ENCODE results near the gene ATP5F1B. TPM values are rescaled to one million over a fixed set of nuclear protein-coding genes. Genes with fewer than 3 reads are reported as not detected.

ATP5F1B gene
- total and polyA plus RNA-seq, 9 of the 15 experiments (the other 6 are each of a cell fraction or from before 2014, with no cell fraction given) = 908 to 3,125 (median 1,482) TPM

DNA sequence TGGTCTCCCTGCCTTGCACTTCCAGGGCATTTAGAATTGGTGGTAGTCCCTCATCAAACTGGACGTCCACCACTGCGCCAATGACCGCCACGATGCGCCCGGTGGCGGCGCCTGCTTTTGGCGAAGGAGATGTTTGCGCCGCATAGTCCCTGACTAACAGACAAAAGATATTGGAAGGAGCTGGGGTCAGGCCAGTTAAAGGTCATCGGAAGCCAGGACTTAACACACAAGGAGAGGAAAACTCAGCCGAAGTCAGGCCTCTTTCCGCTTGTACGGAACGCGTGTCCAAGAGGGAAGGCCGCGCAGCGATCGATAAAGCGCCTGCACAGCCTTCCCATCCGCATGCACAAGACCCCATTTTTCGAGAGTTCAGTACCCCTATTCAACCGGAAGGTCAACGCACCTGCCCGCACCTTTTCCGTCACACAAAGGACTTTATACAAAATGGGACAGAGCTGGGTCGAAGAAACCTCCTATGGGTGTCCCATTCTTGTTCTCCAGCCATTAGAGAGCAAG lies 525 bp downstream of the ATP5F1B start (continued):
- TF ChIP-seq ZNF217 (CRISPR knock-in tag; IDR thresholded peaks at IDR 0.05) (no peak), SAFB2 (IDR thresholded peaks at IDR 0.05; ENCODE audit: borderline replicate concordance, low read depth, low read length, severe bottlenecking) (no peak), NCOA6 (IDR thresholded peaks at IDR 0.05) (no peak), MAFF (IDR thresholded peaks at IDR 0.05; ENCODE audit: low read length) (no peak), HMBOX1 (IDR thresholded peaks at IDR 0.05) (no peak), GTF2E2 (tag; IDR thresholded peaks at IDR 0.05) (no peak; the same call in 1 of the 2 replicates), XRCC5 (IDR thresholded peaks at IDR 0.05; ENCODE audit: low read depth, low read length) (no peak), FUS (optimal IDR thresholded peaks at IDR 0.05; ENCODE audit: low read depth, low read length) (no peak), NR4A1 (CRISPR knock-in tag; IDR thresholded peaks at IDR 0.05) (no peak), NR4A1 (tag; IDR thresholded peaks at IDR 0.05) (no peak), RBBP5 (IDR thresholded peaks at IDR 0.05; ENCODE audit: borderline replicate concordance, insufficient read depth, low read length, poor library complexity, severe bottlenecking) (no peak), ZNF143 (CRISPR knock-in tag; IDR thresholded peaks at IDR 0.05) (0 out of 2 replicates have a peak, but pooled peaks have one; percentile 16), HOXB6 (CRISPR knock-in tag; IDR thresholded peaks at IDR 0.05; ENCODE audit: borderline replicate concordance) (no peak), BRCA1 (IDR thresholded peaks at IDR 0.05) (no peak), BRCA1 (CRISPR knock-in tag; IDR thresholded peaks at IDR 0.05) (0 out of 2 replicates have a peak, but pooled peaks have one; percentile 50), CBFA2T2 (conservative IDR thresholded peaks at IDR 0.05) (no peak), NCOA1 (IDR thresholded peaks at IDR 0.05; ENCODE audit: low read depth) (no peak), TGIF2 (CRISPR knock-in tag; IDR thresholded peaks at IDR 0.05) (no peak), ZNF354B (CRISPR knock-in tag; IDR thresholded peaks at IDR 0.05) (no peak), KDM1A (IDR thresholded peaks at IDR 0.05) (no peak), ELK1 (CRISPR knock-in tag; IDR thresholded peaks at IDR 0.05) (no peak), SNRNP70 (optimal IDR thresholded peaks at IDR 0.05; ENCODE audit: low read depth, low read length) (peak; percentile 22), CBX3 (IDR thresholded peaks at IDR 0.05; ENCODE audit: borderline replicate concordance in 1 of 2, low read length in 2 of 2) (0 out of 3 replicates have a peak, but pooled peaks of 1 of the 2 experiments have one; percentile 41), ZNF589 (CRISPR knock-in tag; IDR thresholded peaks at IDR 0.05; ENCODE audit: low read depth) (no peak; the same call in 1 of the 2 replicates)
- TF ChIP-seq, protein P1, sequence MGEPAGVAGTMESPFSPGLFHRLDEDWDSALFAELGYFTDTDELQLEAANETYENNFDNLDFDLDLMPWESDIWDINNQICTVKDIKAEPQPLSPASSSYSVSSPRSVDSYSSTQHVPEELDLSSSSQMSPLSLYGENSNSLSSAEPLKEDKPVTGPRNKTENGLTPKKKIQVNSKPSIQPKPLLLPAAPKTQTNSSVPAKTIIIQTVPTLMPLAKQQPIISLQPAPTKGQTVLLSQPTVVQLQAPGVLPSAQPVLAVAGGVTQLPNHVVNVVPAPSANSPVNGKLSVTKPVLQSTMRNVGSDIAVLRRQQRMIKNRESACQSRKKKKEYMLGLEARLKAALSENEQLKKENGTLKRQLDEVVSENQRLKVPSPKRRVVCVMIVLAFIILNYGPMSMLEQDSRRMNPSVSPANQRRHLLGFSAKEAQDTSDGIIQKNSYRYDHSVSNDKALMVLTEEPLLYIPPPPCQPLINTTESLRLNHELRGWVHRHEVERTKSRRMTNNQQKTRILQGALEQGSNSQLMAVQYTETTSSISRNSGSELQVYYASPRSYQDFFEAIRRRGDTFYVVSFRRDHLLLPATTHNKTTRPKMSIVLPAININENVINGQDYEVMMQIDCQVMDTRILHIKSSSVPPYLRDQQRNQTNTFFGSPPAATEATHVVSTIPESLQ (CRISPR knock-in tag; IDR thresholded peaks at IDR 0.05) = no peak
- TF ChIP-seq, protein P2, sequence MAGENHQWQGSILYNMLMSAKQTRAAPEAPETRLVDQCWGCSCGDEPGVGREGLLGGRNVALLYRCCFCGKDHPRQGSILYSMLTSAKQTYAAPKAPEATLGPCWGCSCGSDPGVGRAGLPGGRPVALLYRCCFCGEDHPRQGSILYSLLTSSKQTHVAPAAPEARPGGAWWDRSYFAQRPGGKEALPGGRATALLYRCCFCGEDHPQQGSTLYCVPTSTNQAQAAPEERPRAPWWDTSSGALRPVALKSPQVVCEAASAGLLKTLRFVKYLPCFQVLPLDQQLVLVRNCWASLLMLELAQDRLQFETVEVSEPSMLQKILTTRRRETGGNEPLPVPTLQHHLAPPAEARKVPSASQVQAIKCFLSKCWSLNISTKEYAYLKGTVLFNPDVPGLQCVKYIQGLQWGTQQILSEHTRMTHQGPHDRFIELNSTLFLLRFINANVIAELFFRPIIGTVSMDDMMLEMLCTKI (IDR thresholded peaks at IDR 0.05; ENCODE audit: partially characterized antibody) = no peak
